ENCODE measurements around the gene CEACAM1.
"Not testable (repeated sequence)": the region's sequence is repeated elsewhere in the genome, so short reads cannot be mapped to it uniquely, and the experiment has no call there.

The CEACAM1 gene

GRCh38 chr19:42542791-42543190 lies 14.5 kb upstream of the CEACAM1 start:
- no peak overlapping the region for H3K14ac ChIP-seq (ENCODE audit: low read length in 2 of 2)
- no peaks in the 10 kb centered on the region for H3K9me3 ChIP-seq (ENCODE audit: control insufficient read depth, low read length)
- WGBS: 87% methylated on average over 2 of the region's 2 CpGs
- no peak overlapping the region for H2BK15ac ChIP-seq (ENCODE audit: low read depth, poor library complexity, severe bottlenecking)
- no peak overlapping the region for H3K23ac ChIP-seq (ENCODE audit: low read length in 2 of 2)
- peaks cover 4 to 74% of the 10 kb centered on the region in 2 experiments for H3K27me3 ChIP-seq (ENCODE audit: control insufficient read depth in 1 of 2, insufficient read depth in 1 of 2, low read length in 2 of 2)
- no peak overlapping the region for H2BK120ac ChIP-seq (ENCODE audit: low read depth, low read length)
- no peak for DNase-seq
- H3K4me3 ChIP-seq (ENCODE audit: insufficient read depth in 1 of 2, low read depth in 1 of 2, low read length in 2 of 2): no peak overlapping the region
- H3K4ac ChIP-seq (ENCODE audit: low read depth in 1 of 2, low read length in 2 of 2): no peak overlapping the region
- H3K4me1 ChIP-seq (ENCODE audit: control insufficient read depth, insufficient read depth, low read depth, low read length): no peaks in the 10 kb centered on the region
- H3K27ac ChIP-seq (ENCODE audit: low read length, poor library complexity, severe bottlenecking): no peak overlapping the region
- no peak overlapping the region for H2BK12ac ChIP-seq (ENCODE audit: low read length in 2 of 2)
- no peak overlapping the region for H3K9ac ChIP-seq (ENCODE audit: low read length)
- no peak overlapping the region for H4K91ac ChIP-seq (ENCODE audit: low read length)
- H3K36me3 ChIP-seq (ENCODE audit: control insufficient read depth in 1 of 2, insufficient read depth in 2 of 2, low read depth in 1 of 2, low read length in 2 of 2): no peaks in the 10 kb centered on the region
- no peaks in the 10 kb centered on the region for H3K79me1 ChIP-seq (replicated peaks; ENCODE audit: low read length, poor library complexity, severe bottlenecking)
- H2BK5ac ChIP-seq (ENCODE audit: low read depth, low read length, poor library complexity, severe bottlenecking): no peak overlapping the region
- H4K8ac ChIP-seq (ENCODE audit: low read length): no peak overlapping the region
- H2AK5ac ChIP-seq (ENCODE audit: low read length, severe bottlenecking): no peak overlapping the region
- no peak overlapping the region for H3K18ac ChIP-seq (ENCODE audit: low read depth in 1 of 2, low read length in 2 of 2)
- H2AFZ ChIP-seq (ENCODE audit: low read depth, low read length): no peak overlapping the region
- H3K4me2 ChIP-seq (ENCODE audit: low read length, poor library complexity, severe bottlenecking): no peak overlapping the region

DNA sequence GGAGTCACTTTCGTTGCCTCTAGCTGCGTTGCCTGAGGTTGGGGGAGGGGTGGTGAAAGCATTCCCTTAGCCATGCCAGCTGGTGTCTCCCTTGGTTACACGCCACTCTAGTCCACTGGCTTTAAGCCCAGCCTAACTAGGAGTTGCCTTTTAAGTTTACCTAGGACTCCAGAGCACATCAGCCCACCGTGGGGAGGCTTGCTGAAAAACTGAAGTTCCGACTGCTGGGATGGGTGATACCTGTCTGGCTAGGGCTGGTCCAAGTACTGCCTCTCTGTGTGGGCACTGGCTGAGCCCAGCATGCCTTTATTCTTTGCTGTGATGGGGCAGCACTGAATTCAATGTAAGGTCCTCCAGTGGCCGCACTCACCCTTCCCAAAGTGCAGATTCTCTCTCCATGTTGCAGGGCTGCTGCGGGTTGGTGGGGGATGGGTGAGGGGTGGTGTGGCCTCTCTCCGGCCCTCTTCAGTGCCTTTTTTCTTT lies 11.8 kb upstream of the CEACAM1 start:
- H3K18ac ChIP-seq (ENCODE audit: low read depth in 1 of 2, low read length in 2 of 2): no peak overlapping the region

DNA sequence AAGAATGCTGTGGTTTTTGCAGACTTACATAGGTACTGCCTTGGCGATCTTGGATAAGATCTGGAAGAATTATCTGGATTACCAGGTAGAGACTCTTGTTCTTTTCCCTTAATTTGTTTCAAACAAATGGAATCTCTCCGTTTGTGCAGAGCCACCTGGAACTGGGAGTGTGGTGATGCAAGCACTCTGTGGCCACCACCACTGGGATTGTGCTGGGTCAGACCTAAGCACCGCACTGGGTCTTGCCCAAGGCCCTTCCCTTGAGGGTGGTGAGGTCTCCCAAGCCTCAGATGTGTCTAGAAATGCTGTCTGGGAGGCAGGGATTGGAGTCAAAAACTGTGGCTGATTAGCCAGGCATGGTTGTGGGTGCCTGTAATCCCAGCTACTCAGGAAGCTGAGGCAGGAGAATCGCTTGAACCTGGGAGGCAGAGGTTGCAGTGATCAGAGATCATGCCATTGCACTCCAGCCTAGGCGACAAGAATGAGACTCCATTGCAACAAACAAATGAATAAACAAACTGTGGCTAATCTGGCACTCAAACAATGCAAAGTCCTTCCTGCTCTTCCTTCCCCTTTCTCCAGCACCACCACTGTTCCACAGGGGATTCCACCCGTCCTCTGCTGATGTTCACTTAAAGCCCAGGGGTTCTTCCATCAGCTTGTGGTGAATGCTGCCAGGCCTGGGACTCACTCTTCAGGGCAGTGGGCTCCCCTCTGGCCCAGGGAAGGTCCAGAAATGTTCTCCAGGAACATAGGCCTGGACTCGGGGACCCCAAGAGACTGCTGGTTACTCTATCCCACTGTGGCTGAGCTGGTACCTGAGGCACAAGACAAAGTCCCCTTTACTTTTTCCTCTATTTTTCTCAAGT lies 10.8 kb upstream of the CEACAM1 start:
- WGBS: 75% methylated on average over 7 of the region's 7 CpGs
- H3K4me3 ChIP-seq (ENCODE audit: insufficient read depth in 1 of 2, low read depth in 1 of 2, low read length in 2 of 2): no peak overlapping the region
- H3K4ac ChIP-seq (ENCODE audit: low read depth in 1 of 2, low read length in 2 of 2): no peak overlapping the region
- no peaks in the 10 kb centered on the region for H3K36me3 ChIP-seq (ENCODE audit: control insufficient read depth in 1 of 2, insufficient read depth in 2 of 2, low read depth in 1 of 2, low read length in 2 of 2)
- no peak overlapping the region for H2AK5ac ChIP-seq (ENCODE audit: low read length, severe bottlenecking)
- H3K18ac ChIP-seq (ENCODE audit: low read depth in 1 of 2, low read length in 2 of 2): no peak overlapping the region
- H3K27me3 ChIP-seq (ENCODE audit: control insufficient read depth in 1 of 2, insufficient read depth in 1 of 2, low read length in 2 of 2): peaks cover 0 to 76% of the 10 kb centered on the region in 2 experiments
- no peak overlapping the region for H3K9ac ChIP-seq (ENCODE audit: low read length)
- H2BK120ac ChIP-seq (ENCODE audit: low read depth, low read length): no peak overlapping the region
- no peak overlapping the region for H3K27ac ChIP-seq (ENCODE audit: low read length, poor library complexity, severe bottlenecking)
- H3K79me1 ChIP-seq (replicated peaks; ENCODE audit: low read length, poor library complexity, severe bottlenecking): no peaks in the 10 kb centered on the region
- no peaks in the 10 kb centered on the region for H3K9me3 ChIP-seq (ENCODE audit: control insufficient read depth, low read length)
- DNase-seq: no peak
- no peak overlapping the region for H4K8ac ChIP-seq (ENCODE audit: low read length)
- no peaks in the 10 kb centered on the region for H3K4me1 ChIP-seq (ENCODE audit: control insufficient read depth, insufficient read depth, low read depth, low read length)
- H2AFZ ChIP-seq (ENCODE audit: low read depth, low read length): no peak overlapping the region
- H4K91ac ChIP-seq (ENCODE audit: low read length): no peak overlapping the region
- no peak overlapping the region for H2BK5ac ChIP-seq (ENCODE audit: low read depth, low read length, poor library complexity, severe bottlenecking)
- no peak overlapping the region for H2BK15ac ChIP-seq (ENCODE audit: low read depth, poor library complexity, severe bottlenecking)
- H3K14ac ChIP-seq (ENCODE audit: low read length in 2 of 2): no peak overlapping the region
- no peak overlapping the region for H3K23ac ChIP-seq (ENCODE audit: low read length in 2 of 2)
- H2BK12ac ChIP-seq (ENCODE audit: low read length in 2 of 2): no peak overlapping the region
- H3K4me2 ChIP-seq (ENCODE audit: low read length, poor library complexity, severe bottlenecking): no peak overlapping the region

More for the DNA sequence above, 11.8 kb upstream of the CEACAM1 start:
- Histone ChIP-seq H3K4me2 (ENCODE audit: low read length, poor library complexity, severe bottlenecking) (no peak overlapping the region), H3K27ac (ENCODE audit: low read length, poor library complexity, severe bottlenecking) (no peak overlapping the region), H2BK120ac (ENCODE audit: low read depth, low read length) (no peak overlapping the region), H2BK12ac (ENCODE audit: low read length in 2 of 2) (no peak overlapping the region), H3K79me1 (replicated peaks; ENCODE audit: low read length, poor library complexity, severe bottlenecking) (no peaks in the 10 kb centered on the region), H3K4me3 (ENCODE audit: insufficient read depth in 1 of 2, low read depth in 1 of 2, low read length in 2 of 2) (no peak overlapping the region), H3K9me3 (ENCODE audit: control insufficient read depth, low read length) (no peaks in the 10 kb centered on the region), H2AK5ac (ENCODE audit: low read length, severe bottlenecking) (no peak overlapping the region), H3K23ac (ENCODE audit: low read length in 2 of 2) (no peak overlapping the region), H3K36me3 (ENCODE audit: control insufficient read depth in 1 of 2, insufficient read depth in 2 of 2, low read depth in 1 of 2, low read length in 2 of 2) (no peaks in the 10 kb centered on the region), H3K9ac (ENCODE audit: low read length) (no peak overlapping the region), H2AFZ (ENCODE audit: low read depth, low read length) (no peak overlapping the region), H3K4me1 (ENCODE audit: control insufficient read depth, insufficient read depth, low read depth, low read length) (no peaks in the 10 kb centered on the region), H4K8ac (ENCODE audit: low read length) (no peak overlapping the region), H3K27me3 (ENCODE audit: control insufficient read depth in 1 of 2, insufficient read depth in 1 of 2, low read length in 2 of 2) (peaks cover 0 to 72% of the 10 kb centered on the region in 2 experiments), H3K4ac (ENCODE audit: low read depth in 1 of 2, low read length in 2 of 2) (no peak overlapping the region), H2BK15ac (ENCODE audit: low read depth, poor library complexity, severe bottlenecking) (no peak overlapping the region), H2BK5ac (ENCODE audit: low read depth, low read length, poor library complexity, severe bottlenecking) (no peak overlapping the region), H4K91ac (ENCODE audit: low read length) (no peak overlapping the region), H3K14ac (ENCODE audit: low read length in 2 of 2) (no peak overlapping the region)
- WGBS: 53% methylated on average over 8 of the region's 8 CpGs
- no peak for DNase-seq

DNA sequence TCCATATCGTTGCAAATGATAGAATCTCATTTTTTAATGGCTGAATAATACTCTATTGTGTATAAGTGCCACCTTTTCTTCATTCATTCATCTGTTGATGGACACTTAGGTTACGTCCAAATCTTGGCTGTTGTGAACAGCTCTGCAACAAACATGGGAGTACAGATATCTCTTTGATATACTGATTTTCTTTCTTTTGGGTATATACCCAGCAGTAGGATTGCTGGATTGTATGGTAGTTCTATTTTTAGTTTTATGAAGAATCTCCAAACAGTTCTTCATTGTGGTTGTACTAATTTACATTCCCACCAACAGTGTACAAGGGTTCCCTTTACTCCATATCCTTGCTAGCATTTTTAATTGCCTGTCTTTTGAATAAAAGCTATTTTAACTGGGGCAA lies 7.0 kb upstream of the CEACAM1 start:
- not testable (repeated sequence) for H3K9me3 ChIP-seq (ENCODE audit: control insufficient read depth, low read length); H3K14ac ChIP-seq (ENCODE audit: low read length in 2 of 2); H3K27ac ChIP-seq (ENCODE audit: low read length, poor library complexity, severe bottlenecking); H3K4me2 ChIP-seq (ENCODE audit: low read length, poor library complexity, severe bottlenecking); H4K91ac ChIP-seq (ENCODE audit: low read length); H2BK5ac ChIP-seq (ENCODE audit: low read depth, low read length, poor library complexity, severe bottlenecking); H3K23ac ChIP-seq (ENCODE audit: low read length in 2 of 2); H3K9ac ChIP-seq (ENCODE audit: low read length); H3K4ac ChIP-seq (ENCODE audit: low read depth in 1 of 2, low read length in 2 of 2); H3K4me3 ChIP-seq (ENCODE audit: insufficient read depth in 1 of 2, low read depth in 1 of 2, low read length in 2 of 2); H2BK120ac ChIP-seq (ENCODE audit: low read depth, low read length); H2BK12ac ChIP-seq (ENCODE audit: low read length in 2 of 2); H3K4me1 ChIP-seq (ENCODE audit: control insufficient read depth, insufficient read depth, low read depth, low read length); H2AFZ ChIP-seq (ENCODE audit: low read depth, low read length); H3K79me1 ChIP-seq (replicated peaks; ENCODE audit: low read length, poor library complexity, severe bottlenecking); H3K36me3 ChIP-seq (ENCODE audit: control insufficient read depth in 1 of 2, insufficient read depth in 2 of 2, low read depth in 1 of 2, low read length in 2 of 2); H4K8ac ChIP-seq (ENCODE audit: low read length); H2BK15ac ChIP-seq (ENCODE audit: low read depth, poor library complexity, severe bottlenecking); H2AK5ac ChIP-seq (ENCODE audit: low read length, severe bottlenecking); H3K18ac ChIP-seq (ENCODE audit: low read depth in 1 of 2, low read length in 2 of 2); DNase-seq
- H3K27me3 ChIP-seq (ENCODE audit: control insufficient read depth in 1 of 2, insufficient read depth in 1 of 2, low read length in 2 of 2): peaks cover 0 to 73% of the 10 kb centered on the region in 2 experiments
- 67% methylated on average over 1 of the region's 2 CpGs for WGBS
